GM10266 (cell line): ENCODE data around the gene RIBC1.

Experiments used
- DNase-seq: peaks from one replicate; pipeline ENCODE4 v3.0.0; 2012; ENCODE audit errors: extremely low spot score
- CTCF ChIP-seq: IDR thresholded peaks from 2 replicates; pipeline ENCODE4 v1.5.1; 2012; ENCODE audit warnings: mild to moderate bottlenecking, low read depth; ENCODE audit not compliant: control insufficient read depth, insufficient read depth; ENCODE audit errors: missing control alignments

RIBC1 gene

GRCh38 chrX:53422861-53423306, at the start of gene RIBC1:
TSS of gene RIBC1 (plus strand) at chrX:53422873. CDS start at chrX:53426277, 3,404 bp downstream.
- DNase-seq, result no peak
- no peak for TF ChIP-seq CTCF

GRCh38 chrX:53373307-53373706, 49.4 kb upstream of the RIBC1 start:
- no peak for TF ChIP-seq CTCF
- DNase-seq, result no peak

GRCh38 chrX:53374222-53374820, 48.4 kb upstream of the RIBC1 start:
- no peak for DNase-seq
- TF ChIP-seq CTCF, result no peak

- DNase-seq, result no peak
Observed at GRCh38 chrX:53374923-53375322, 47.8 kb upstream of the RIBC1 start.

GRCh38 chrX:53376888-53377287, 45.8 kb upstream of the RIBC1 start:
- DNase-seq, result no peak
- TF ChIP-seq CTCF, result no peak

More at GRCh38 chrX:53374923-53375322, 47.8 kb upstream of the RIBC1 start:
- no peak for TF ChIP-seq CTCF

- TF ChIP-seq CTCF, result no peak
- no peak for DNase-seq
Observed at GRCh38 chrX:53377464-53377863, 45.2 kb upstream of the RIBC1 start.

- no peak for TF ChIP-seq CTCF
- DNase-seq, result no peak
Observed at GRCh38 chrX:53379008-53379710, 43.5 kb upstream of the RIBC1 start.
